Endodermal cell (in vitro differentiated cells): ENCODE data around the gene FAM13B. TPM values are rescaled to one million over a fixed set of nuclear protein-coding genes. Genes with fewer than 3 reads are reported as not detected.

Experiments
- DNase-seq: peaks from one replicate; pipeline ENCODE4 v3.0.0-alpha.2; 2017
- H3K27ac ChIP-seq: 2 replicates; pipeline ENCODE4 v1.5.1; 2013; ENCODE audit warnings: mild to moderate bottlenecking, low read depth, low read length, moderate library complexity
- H3K27me3 ChIP-seq: 2 replicates; pipeline ENCODE4 v1.6.1; 2013; ENCODE audit warnings: mild to moderate bottlenecking, low read length, moderate library complexity; ENCODE audit not compliant: insufficient read depth, control insufficient read depth, poor library complexity, severe bottlenecking
- H3K36me3 ChIP-seq: 2 replicates; pipeline ENCODE4 v1.7.0; 2013; ENCODE audit warnings: mild to moderate bottlenecking, low read length, moderate library complexity; ENCODE audit not compliant: control insufficient read depth, insufficient read depth
- H3K4me1 ChIP-seq: one replicate; pipeline ENCODE4 v1.7.0; 2013; ENCODE audit warnings: low read length; ENCODE audit not compliant: control insufficient read depth, insufficient read depth
- H3K4me3 ChIP-seq: 2 replicates; pipeline ENCODE4 v1.5.1; 2013; ENCODE audit warnings: mild to moderate bottlenecking, low read length, moderate library complexity
- H3K9ac ChIP-seq: 2 replicates; pipeline ENCODE4 v1.6.1; 2013; ENCODE audit warnings: mild to moderate bottlenecking, low read length, moderate library complexity; ENCODE audit not compliant: poor library complexity, severe bottlenecking; ENCODE audit errors: extremely low read depth
- H3K9me3 ChIP-seq: 2 replicates; pipeline ENCODE4 v1.6.1; 2013; ENCODE audit warnings: mild to moderate bottlenecking, low read length, moderate library complexity; ENCODE audit not compliant: control insufficient read depth
- H3K27ac Mint-ChIP-seq: 2 replicates; pipeline ENCODE4 v1.8.0; 2020; ENCODE audit warnings: mixed read lengths
- H3K27me3 Mint-ChIP-seq: 2 replicates; pipeline ENCODE4 v1.8.0; 2021; ENCODE audit warnings: mild to moderate bottlenecking, mixed read lengths; ENCODE audit not compliant: insufficient read depth
- H3K36me3 Mint-ChIP-seq: 2 replicates; pipeline ENCODE4 v1.8.0; 2020; ENCODE audit warnings: low read depth, mixed read lengths
- H3K4me1 Mint-ChIP-seq: 2 replicates; pipeline ENCODE4 v1.8.0; 2020; ENCODE audit warnings: mixed read lengths
- H3K4me3 Mint-ChIP-seq: 2 replicates; pipeline ENCODE4 v1.8.0; 2020; ENCODE audit warnings: mild to moderate bottlenecking, moderate library complexity, mixed read lengths
- H3K9me3 Mint-ChIP-seq: 2 replicates; pipeline ENCODE4 v1.8.0; 2020; ENCODE audit warnings: mild to moderate bottlenecking, mixed read lengths
- CTCF ChIP-seq: fragments of 200-600 bp; sonication (generic); conservative IDR thresholded peaks from 2 replicates; pipeline ENCODE4 v1.5.0; 2021; ENCODE audit warnings: antibody characterized with exemption, mild to moderate bottlenecking
- WGBS, 2 experiments: methylation state at CpG; one replicate each; pipeline versions ENCODE4 v1.1.5 to v1.1.7; 2013; ENCODE audit warnings: missing lambda C conversion rate in 2 of 2, mixed read lengths in 1 of 2; ENCODE audit not compliant: insufficient coverage in 1 of 2, insufficient read length in 1 of 2; 5-methylcytosine and 5-hydroxymethylcytosine counted together
- total RNA-seq, 2 donors: library from RNA; stranded (reverse); fragmentation: NEBNext Ultra II Directional in 1 of 2; extraction: Animal tissue kit (Norgen Biotek cat#: 25700) in 1 of 2; gene quantifications; 2 replicates in 1 of 2; 3 replicates in 1 of 2; pipeline ENCODE4 v1.2.1, GENCODE V29; 2021

The FAM13B gene
- total RNA-seq, 2 donors from 2014 or later = 22.9 to 28.7 TPM

GRCh38 chr5:138025285-138025684 is 7.6 kb downstream of the FAM13B start:
- H3K27me3 Mint-ChIP-seq = no peaks in the 10 kb centered on the region
- H3K4me3 Mint-ChIP-seq = no peak overlapping the region
- no peak overlapping the region for H3K27ac ChIP-seq
- H3K9me3 Mint-ChIP-seq = no peaks in the 10 kb centered on the region
- DNase-seq = no peak
- peaks cover 27% of the 10 kb centered on the region for H3K36me3 Mint-ChIP-seq
- H3K4me1 Mint-ChIP-seq = peaks cover 21% of the 10 kb centered on the region
- H3K27ac Mint-ChIP-seq = no peak overlapping the region
- H3K4me3 ChIP-seq = no peak overlapping the region
- no peaks in the 10 kb centered on the region for H3K27me3 ChIP-seq
- peaks cover 25% of the 10 kb centered on the region for H3K36me3 ChIP-seq
- H3K9me3 ChIP-seq = no peaks in the 10 kb centered on the region
- WGBS, 2 experiments = 89 to 100% methylated on average over 1 of the region's 1 CpG
- peaks cover 7% of the 10 kb centered on the region for H3K4me1 ChIP-seq
- H3K9ac ChIP-seq = no peak overlapping the region
- no peak for TF ChIP-seq CTCF

DNA sequence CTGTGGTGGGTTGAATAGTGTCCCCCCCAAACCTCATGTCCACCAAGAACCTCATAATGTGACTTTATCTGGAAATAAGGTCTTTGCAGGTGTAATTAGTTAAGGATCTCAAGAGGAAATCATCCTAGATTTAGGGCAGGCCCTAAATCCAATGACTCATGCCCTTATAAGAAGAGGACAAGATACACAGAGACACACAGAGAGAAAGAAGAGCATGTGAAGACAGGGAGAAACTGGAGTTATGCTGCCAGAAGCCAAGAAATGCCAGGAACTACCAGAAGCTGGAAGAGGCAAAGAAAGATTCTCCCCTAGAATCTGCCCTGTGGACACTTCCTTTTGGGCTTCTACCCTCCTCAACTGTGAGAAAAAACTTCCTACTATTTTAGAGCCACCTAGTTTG is 8.8 kb downstream of the FAM13B start:
- DNase-seq = no peak
- no peaks in the 10 kb centered on the region for H3K9me3 ChIP-seq
- TF ChIP-seq CTCF = no peak
- H3K36me3 Mint-ChIP-seq = peaks cover 32% of the 10 kb centered on the region
- H3K4me1 ChIP-seq = peaks cover 7% of the 10 kb centered on the region
- H3K9ac ChIP-seq = no peak overlapping the region
- no peak overlapping the region for H3K27ac ChIP-seq
- peaks cover 34% of the 10 kb centered on the region for H3K36me3 ChIP-seq
- no peaks in the 10 kb centered on the region for H3K27me3 Mint-ChIP-seq
- no peaks in the 10 kb centered on the region for H3K27me3 ChIP-seq
- peaks cover 15% of the 10 kb centered on the region for H3K4me1 Mint-ChIP-seq
- H3K4me3 ChIP-seq = no peak overlapping the region
- H3K27ac Mint-ChIP-seq = peak overlapping the region; percentile 42
- no peaks in the 10 kb centered on the region for H3K9me3 Mint-ChIP-seq
- no peak overlapping the region for H3K4me3 Mint-ChIP-seq

DNA sequence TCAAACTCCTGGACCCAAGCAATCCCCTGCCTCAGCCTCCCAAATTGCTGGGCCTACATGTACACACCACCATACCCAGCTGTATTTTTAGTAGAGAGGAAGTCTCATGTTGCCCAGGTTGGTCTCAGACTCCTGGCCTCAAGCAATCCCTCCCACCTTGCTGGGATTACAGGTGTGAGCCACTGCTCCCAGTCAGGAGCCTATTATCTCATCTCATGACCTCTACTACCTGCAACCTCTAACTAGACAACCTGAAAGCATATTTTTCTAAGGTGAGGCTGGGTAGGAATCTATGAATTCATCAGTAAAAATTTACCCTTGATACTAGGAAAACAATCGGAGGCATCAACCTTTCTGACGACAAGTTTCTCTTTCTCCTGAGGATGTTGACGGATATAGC is 10.0 kb downstream of the FAM13B start:
- WGBS, 2 experiments = 80 to 97% methylated on average over 1 to 3 of the region's 3 CpGs

More for the DNA sequence above, 10.0 kb downstream of the FAM13B start:
- peaks cover 7% of the 10 kb centered on the region for H3K4me1 ChIP-seq
- H3K27me3 ChIP-seq = no peaks in the 10 kb centered on the region
- DNase-seq = no peak
- H3K9ac ChIP-seq = no peak overlapping the region
- no peaks in the 10 kb centered on the region for H3K9me3 ChIP-seq
- no peak overlapping the region for H3K27ac ChIP-seq
- no peaks in the 10 kb centered on the region for H3K9me3 Mint-ChIP-seq
- H3K27ac Mint-ChIP-seq = peak overlapping the region; percentile 56
- H3K4me3 ChIP-seq = no peak overlapping the region
- H3K36me3 Mint-ChIP-seq = peaks cover 39% of the 10 kb centered on the region
- H3K27me3 Mint-ChIP-seq = no peaks in the 10 kb centered on the region
- no peak overlapping the region for H3K4me3 Mint-ChIP-seq
- TF ChIP-seq CTCF = no peak
- H3K4me1 Mint-ChIP-seq = peaks cover 15% of the 10 kb centered on the region
- H3K36me3 ChIP-seq = peaks cover 40% of the 10 kb centered on the region
